Endometrium (tissue), 2 donors: ENCODE results near the gene ASCC3.
A peak's percentile ranks its signal among the peaks of the same experiment; 100 is the strongest.

Experiments used
- FAIRE-seq: peaks from 2 replicates; lab custom pipeline; 2012; peaks lifted over from hg19 to GRCh38; lab: Jason Lieb, UNC
- donor health status: control.
- donor health status: control.

The ASCC3 gene

DNA sequence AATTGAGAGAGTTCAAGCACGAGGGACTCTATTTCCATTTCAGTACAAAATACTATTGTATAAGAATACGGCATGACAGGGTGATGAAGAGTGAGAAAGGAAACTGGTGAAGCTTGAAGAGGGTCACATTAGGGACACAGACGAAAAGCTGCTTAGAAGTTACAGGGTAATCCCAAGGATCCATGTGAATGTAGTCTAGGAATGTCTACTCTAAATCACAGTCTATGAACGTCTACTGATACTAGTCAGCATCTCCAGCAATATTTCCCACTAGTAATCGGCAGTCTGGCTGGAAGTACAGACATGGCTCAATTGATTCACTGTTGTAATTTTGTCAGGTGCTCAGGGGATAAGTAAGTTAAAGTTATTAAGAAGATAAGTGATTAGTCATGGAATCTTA, 156.4 kb downstream of the ASCC3 start:
- no peak for FAIRE-seq

DNA sequence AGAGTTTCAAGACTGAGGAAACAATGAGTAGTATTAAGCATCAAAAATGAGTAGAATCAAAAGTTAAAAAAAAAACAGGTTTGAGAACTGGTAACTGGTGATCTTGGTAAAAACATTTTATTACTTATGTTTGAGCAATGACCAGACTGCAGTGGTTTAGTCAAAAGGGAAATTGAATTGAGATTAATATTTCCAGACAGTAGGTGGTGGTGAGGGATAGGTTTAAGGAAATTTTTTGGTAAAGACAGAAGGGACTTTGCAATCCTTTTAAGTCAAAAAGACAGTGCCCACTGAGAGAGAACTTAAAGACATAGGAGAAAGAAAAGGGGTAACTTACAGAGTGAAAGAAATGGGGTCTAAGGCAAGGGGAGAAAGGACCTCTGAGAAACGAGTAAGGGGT, 156.9 kb downstream of the ASCC3 start:
- no peak for FAIRE-seq

DNA sequence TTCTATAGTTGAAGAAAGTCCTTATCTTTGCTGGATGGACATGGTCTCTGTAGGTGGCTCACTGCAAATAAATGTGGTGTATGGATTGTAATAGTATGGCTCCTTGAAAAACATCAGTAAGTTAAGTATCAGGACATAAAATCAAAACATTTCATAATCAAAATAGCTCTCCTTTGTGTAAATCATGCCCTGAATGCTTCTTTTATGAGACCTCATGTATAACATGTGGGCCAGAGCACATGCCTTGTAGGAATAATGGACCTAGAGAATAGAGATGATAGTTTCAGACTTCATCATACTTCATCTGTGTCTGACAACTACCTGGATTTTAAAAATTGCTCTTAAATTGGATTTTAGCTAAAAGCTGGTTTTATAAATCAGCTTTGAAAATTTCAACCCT, 159.9 kb downstream of the ASCC3 start:
- no peak for FAIRE-seq

DNA sequence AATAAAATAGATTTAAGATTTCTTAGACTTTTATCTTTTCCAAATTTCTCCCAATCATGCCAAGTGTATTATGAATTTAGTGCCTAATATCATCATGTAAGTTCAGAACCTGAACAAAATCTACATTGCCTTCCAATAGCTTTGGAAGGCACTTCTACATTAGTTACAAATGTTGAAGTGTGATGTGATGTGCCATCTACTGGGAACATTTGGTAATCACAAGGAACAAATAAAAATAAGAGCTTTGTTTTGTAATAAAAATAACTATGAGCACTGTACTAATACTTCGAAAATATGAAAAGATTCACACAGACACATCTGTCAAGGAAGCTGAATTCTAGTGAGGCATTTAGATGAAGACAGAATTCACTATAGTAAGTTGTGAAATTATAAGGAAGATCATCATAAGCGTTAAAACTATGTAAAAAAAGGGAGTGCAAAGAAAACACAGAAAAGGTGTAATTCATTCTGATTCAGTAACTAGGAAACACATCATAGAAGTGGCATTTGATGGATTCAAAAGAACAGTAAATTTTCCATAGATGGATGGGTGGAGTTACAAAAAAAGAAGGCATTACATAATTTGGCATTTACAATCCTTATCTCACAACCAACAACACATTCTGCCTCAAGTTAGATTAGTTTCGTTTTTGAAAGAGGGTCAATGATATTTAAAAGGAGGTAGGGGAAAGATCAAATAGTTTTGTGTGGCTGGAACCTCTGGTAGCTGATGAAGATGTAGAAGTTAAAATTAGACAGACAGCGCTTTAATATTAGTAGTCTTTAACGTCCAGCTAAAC, 161.0 kb downstream of the ASCC3 start:
- FAIRE-seq: peak; percentile 58

DNA sequence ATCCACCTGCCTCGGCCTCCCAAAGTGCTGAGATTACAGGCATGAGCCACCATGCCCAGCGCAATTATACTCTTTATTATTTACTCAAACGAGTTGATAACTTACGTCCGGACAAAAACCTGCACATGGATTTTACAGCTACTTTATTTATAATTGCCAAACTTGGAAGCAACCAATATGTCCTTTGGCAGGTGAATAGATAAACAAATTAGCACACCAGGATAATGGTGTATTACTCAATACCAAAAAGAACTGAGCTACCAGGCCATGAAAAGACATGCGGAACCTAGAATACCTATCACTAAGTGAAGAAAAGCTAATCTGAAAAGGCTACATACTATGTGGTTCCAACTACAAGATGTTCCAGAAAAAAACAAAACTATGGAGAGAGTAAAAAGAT, 168.1 kb downstream of the ASCC3 start:
- FAIRE-seq: no peak

DNA sequence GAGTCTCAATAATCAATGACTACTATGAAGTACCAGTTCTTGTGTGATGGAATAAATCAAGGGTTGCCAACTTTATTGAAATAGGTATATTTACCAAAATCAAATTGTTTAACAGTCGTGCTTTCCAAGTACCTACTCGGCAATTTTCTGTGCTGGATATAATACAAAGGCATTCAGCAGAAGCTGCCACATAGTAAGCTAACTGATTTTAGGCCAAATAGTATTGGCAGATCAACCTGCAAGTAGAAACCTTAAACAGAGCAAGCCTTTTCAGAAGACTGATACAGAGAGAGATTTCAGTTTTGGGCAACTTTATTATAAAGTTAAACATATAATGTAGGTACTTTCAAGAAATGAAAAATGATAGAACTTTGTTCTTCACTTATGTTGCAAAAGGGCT, 174.6 kb downstream of the ASCC3 start:
- no peak for FAIRE-seq

DNA sequence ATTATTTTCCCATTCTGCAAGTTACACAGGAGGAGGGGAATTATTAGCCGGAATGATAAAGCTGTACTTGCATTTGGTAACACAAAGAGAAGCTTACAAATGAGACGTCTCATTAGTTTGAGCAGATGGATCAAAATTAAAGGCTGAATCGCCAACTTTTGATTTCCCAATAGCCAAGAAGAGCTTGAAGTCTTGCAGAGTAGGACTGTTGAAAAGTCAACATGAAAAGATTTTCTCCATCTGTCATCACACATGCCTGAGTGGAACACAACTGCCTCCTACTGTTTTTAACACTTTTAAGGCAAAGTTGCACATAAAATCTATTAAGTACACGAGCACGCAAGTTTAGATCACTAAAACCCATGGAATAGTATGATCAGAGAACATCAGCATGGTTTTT, 176.2 kb downstream of the ASCC3 start:
- FAIRE-seq: no peak

DNA sequence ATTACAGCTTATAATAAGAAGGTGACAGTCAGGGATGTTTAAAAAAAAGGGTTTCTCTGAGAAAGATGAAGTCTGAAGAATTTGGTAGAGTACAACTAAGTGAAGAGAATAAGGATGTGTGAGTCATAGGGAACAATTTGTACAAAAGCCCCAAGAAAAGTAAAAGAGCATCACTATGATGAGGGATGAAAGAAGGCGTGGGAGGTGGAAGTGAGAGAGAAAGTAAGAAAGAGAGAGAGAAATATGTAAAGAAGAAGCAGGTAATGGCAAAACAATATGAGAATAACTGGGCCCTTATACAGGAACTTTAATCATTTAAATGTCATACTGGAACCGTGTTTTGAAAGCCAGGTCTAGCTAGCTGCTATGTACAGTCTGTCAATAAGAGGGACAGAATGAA, 179.4 kb downstream of the ASCC3 start:
- FAIRE-seq: no peak

DNA sequence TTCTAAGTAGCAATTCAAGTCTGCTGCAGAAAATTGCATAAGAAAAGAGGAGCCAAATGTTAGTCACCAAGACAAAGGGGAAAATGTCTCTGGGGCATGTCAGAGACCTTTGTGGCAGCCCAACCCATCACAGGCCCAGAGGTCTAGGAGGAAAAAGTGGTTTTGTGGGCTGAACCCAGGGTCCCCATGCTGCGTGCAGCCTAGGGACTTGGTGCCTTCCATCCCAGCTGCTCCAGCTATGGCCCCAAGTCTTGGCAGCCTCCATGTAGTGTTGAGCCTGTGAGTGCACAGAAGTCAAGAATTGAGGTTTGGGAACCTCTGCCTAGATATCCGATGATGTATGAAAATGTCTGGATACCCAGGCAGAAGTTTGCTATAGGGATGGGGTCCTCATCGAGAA, 181.1 kb downstream of the ASCC3 start:
- no peak for FAIRE-seq

DNA sequence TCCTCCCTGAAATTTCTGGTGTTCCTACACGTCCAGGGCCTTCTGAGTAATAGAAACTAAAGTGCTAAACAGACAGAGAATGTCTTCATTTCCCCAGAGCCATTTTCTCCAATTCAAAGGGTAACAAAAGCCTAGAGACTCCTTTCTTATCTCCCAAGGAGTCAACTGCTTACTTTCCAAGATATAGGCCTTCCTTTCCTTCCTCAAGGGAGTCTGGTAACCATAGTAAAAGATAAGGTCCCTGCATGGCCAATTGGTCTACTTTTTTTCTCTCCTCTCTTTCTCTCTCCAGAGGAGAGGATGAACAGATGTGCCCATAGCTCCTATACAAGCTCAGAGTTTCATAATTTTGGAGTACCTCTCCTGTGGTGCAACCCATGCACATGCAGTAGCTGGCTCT, 185.7 kb downstream of the ASCC3 start:
- no peak for FAIRE-seq

DNA sequence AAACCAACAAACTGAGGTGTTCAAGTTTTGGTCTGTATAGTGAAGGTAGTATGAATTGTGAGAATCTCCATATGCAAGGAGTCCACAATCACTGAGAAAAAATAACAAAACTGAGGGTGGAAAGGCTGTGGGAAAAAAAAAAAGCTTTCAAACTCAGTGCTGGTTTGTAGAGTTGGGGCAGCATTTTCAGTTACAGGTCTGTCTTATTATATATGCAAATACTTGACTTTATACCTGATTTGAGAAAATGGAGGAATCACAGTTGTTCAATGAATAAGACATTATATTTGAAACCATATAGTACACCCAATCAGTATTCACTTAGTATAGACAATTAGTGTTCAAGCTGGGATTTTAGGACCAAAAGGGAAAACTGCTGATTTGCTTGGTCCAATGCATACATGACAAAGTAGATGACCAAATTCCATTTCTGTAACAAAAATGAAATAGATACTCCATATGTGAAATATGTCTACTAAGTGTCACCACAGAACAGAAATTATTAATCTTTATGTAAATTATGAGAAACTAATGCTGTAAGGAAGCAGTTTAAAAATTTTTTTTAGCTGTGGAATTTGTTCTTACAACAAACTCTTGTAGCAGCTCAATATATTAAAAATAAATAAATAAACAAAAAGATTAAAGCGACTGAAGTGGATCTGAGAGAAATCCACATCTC, 187.7 kb downstream of the ASCC3 start:
- FAIRE-seq: no peak

DNA sequence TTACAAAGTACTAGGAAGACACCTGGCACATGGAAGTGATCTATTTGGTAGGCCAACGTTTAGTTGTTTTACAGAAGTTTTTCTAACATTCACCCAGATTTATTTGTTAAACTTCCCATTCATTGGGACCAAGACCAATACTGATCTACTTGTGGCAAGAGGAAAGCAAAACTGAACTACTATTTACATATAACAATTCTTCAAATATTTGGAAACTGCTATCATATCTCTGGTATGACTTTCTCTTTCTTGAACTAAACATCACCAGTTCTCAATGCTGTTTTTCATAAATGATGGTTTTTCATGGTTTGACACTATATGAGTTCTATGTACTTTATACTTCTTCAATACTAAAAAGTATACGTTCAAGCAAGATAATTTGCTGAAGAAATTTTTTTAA, 189.2 kb downstream of the ASCC3 start:
- FAIRE-seq: no peak

DNA sequence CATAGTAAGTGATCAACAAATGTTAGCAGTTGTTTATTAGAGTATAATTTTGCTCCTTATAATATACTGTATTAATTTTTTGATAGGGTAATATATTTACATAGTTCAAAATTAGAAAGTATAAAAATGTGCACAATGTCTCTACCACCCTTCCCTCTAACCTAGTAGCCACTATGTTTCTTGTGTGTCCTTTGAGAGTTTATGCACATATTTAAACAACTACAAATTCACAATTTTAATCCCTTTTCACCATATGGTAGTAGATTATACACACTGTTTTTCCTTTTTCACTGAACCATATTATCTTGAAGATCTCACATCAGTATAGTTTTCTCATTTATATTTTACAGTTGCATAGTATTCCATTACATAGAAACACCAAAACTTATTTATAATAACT, 194.9 kb downstream of the ASCC3 start:
- no peak for FAIRE-seq

DNA sequence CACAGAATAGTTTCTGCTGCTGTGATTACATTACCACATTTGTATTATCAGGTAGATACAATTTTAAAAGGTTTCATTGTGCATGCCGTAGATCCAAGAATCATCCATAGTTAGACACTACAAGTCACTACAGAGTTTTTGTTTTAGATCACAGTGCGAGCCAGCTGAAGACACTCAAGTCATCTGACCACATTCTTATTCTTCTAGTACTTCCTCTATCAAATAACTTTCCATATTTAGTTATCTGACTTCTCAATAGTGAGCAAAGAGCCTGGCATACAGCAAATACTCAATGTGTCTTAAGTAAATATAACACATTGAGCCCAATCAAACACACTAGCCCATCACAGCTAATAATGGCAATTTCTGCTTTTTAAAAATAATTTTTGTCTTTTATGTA, 195.4 kb downstream of the ASCC3 start:
- no peak for FAIRE-seq

DNA sequence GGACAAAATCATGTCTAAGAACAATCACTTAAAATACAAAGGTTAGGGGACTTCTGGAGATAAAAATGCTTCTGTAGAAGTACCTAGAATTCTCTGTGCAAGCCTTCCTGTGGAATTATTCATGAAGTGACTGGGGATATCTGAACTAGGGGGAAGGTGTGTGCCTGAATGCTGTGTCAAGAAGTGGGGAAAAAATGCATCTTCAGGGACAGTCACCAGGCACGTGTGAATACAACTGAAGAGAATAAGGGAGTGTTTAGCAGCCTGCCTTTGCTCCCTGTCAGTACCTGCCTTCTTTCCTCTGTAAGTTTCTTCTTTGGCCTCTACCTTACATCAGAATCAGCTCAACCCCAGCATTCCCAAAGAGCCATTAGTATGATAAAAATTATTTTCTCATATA, 201.0 kb downstream of the ASCC3 start:
- FAIRE-seq: no peak

DNA sequence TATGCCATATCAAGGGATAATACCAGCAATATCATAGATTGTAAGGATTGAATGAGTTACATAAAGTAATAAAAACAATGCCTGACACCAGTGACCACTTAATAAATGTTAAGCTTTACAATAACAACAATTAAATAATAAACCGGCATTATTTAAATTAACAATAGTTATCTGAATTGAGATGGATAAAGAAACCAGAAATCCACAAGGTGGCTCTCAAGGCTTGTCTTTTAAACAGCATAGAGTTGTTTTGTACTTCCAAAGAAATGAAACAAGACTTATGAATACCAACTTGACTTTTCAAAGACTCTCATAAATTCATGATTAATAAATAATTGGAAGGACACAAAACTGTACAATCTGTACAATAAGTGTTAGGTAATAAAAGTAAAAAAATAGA, 203.1 kb downstream of the ASCC3 start:
- FAIRE-seq: peak; percentile 74

DNA sequence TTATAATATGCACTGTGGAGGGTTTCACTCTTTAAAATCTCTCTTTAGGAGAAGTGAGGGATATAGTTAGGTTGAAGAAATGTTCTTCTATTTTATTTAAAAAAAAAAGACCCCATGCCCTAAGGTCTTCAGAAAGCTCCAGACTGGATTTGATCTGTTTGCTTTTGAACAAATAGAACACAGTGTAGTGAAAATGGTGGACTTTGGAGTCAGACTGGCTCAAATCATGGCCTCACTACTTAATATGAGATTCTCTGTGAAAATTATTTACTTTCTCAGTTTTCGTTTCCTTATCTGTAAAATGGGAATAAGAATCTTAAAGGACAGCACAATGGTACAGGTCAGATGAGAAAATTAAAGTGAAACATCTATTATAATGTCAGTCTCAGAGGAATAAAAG, 203.9 kb downstream of the ASCC3 start:
- no peak for FAIRE-seq

DNA sequence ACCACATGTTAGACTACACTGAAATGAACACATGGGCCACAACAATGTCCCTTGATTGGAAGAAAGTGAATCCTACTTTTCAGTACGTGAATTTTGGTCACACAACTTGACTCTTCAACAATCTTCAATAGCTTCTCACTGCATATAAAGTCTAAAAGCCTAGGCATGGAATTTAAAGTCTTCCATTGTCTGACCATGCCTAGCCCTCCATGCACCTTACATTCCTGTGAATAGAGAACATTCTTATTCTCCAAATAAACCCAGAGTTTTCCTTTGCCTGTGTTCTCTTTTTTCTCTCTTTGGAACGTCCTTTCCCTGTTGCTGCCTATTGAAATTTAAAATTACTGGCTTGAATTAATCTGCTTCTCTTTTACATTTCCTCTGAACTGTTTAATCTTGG, 207.5 kb downstream of the ASCC3 start:
- FAIRE-seq: no peak

DNA sequence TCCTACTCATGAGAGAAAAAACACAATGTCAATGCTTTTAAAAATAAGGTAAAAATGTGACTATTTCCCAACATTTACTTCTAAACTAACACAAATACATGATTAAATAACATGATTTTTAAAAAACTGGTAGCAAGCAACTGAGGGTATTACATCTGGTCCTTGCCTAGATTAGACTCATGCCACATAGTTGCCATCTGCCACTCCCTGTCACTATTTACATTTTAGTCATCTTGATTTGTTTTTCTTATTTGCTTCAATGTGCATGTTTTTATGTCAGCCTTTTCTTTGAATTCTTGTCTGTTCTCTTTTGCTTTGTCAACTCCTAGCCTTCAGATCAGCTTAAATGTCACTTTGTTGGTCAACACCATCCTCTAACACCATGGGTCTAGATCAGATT, 209.4 kb downstream of the ASCC3 start:
- FAIRE-seq: no peak

DNA sequence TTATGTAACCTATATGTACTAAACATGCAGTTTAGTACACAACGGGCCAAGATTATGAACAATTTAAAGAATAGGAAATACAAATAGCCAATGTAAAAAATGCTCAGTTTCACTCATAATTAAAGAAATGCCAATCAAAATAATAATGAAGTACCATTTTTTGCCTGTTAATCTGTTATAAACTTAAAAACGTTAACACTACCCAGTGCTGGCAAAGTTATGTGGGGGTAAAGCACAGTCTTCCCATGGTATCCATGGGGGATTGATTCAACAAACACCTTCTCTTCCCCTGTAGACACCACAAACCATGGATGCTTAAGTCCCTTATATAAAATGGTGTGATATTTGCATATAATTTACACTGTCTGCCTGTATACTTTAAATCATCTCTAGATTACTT, 211.1 kb downstream of the ASCC3 start:
- no peak for FAIRE-seq

DNA sequence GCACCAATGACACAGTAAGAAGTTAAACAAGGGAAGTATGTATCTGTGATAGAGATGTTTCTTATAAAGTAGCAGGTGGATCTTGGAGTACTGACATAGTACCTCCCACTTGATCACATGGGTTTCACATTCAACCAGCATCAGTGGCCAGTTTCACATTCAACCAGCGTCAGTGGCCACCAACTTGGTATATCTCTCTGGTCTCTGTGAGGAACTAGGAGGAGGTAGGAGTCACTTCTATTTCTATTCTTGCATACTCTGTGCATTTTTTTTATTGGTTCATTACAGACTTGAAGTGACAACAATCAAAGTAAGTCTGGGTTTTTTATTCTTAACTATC, 216.1 kb downstream of the ASCC3 start:
- FAIRE-seq: no peak

DNA sequence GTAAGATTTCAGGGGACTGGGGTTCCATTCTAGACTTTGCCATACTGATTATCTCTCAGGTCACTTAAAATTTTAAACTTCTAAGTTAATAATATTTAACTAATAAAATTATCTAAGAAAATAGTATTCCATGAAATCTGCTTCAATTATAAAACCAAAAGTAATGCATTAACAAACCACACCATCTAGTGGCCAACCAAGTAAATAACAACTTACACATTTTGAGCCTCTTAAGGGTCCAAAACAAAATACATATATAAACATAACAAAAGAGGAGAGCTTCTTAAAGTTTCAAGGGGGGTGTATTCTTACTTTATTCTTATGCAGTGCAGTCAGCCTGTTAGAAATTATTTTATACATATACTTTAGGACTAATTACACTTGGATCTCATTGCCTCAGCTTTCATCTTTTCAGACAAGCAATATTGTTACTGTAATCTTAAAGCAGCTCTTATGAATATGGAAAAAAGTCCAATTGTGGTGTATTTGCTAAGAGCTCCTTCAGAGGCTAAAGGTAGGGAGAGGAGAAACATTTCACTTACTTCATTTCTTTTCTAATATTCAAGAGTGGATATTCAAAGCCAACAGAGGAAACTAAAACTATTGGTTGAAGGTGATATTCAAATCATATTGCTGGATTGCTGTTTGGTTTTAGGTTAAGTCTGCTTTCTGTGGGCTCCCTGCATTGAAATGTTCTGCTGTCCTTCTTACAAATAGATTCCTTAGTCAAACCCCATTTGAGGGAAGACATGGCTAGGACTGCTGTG, 216.7 kb downstream of the ASCC3 start:
- FAIRE-seq: peak; percentile 95

DNA sequence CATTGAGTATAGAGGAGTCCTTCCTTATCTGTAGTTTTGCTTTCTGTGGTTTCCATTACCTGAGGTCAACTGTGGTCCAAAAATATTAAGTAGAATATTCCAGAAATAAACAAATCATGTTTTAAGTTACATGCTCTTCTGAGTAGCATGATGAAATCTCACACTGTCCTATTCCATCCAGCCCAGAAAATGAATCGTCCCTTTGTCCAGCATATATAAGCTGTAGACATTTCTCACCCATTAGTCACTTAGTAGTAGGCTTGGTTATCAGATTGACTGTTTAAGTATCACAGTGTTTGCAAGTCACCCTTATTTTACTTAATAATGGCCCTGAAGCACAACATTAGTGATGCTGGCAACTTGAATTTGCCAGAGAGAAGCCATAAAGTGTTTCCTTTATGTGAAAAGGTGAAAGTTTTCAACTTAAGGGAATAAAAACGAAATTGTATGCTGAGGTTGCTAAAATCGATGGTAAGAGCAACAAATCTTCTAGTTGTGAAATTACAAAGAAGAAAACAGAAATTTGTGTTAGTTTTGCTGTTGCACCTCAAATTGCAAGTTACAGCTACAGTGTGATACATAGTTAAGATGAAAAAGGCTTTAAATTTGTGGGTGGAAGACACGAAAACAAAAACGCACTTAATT, 217.8 kb downstream of the ASCC3 start:
- FAIRE-seq: no peak
